ENCODE data around the gene OR2T8. TPM values are rescaled to one million over a fixed set of nuclear protein-coding genes. Genes with fewer than 3 reads are reported as not detected.

OR2T8 gene
- total RNA-seq, 2 donors from 2014 or later: not detected

- Histone ChIP-seq H3K4me3 (no peak overlapping the region), H3K4me1 (no peaks in the 10 kb centered on the region), H3K9me3 (no peaks in the 10 kb centered on the region), H3K36me3 (no peaks in the 10 kb centered on the region), H3K27ac (no peak overlapping the region), H3K27me3 (no peaks in the 10 kb centered on the region)
- TF ChIP-seq CTCF (IDR thresholded peaks at IDR 0.05): no peak
- DNase-seq (ENCODE audit: low spot score): no peak
Observed at GRCh38 chr1:247914941-247915662, 5.0 kb upstream of the OR2T8 start.

- no peak for TF ChIP-seq CTCF (IDR thresholded peaks at IDR 0.05)
- no peak for DNase-seq (ENCODE audit: low spot score)
- Histone ChIP-seq H3K36me3 (no peaks in the 10 kb centered on the region), H3K27ac (no peak overlapping the region), H3K4me3 (no peak overlapping the region), H3K9me3 (no peaks in the 10 kb centered on the region), H3K4me1 (no peaks in the 10 kb centered on the region), H3K27me3 (no peaks in the 10 kb centered on the region)
Observed at GRCh38 chr1:247923941-247924340, 3.9 kb downstream of the OR2T8 start.

- TF ChIP-seq CTCF (IDR thresholded peaks at IDR 0.05): no peak
Observed at GRCh38 chr1:247924868-247925267, 4.8 kb downstream of the OR2T8 start, which contains the start of gene OR2AJ1. Gene OR2AJ1 (plus strand): TSS chr1:247924889. CDS start chr1:247933769, 8,880 bp downstream.

GRCh38 chr1:247933989-247934388 lies 13.9 kb downstream of the OR2T8 start:
- no peaks in the 10 kb centered on the region for H3K4me1 ChIP-seq
- DNase-seq (ENCODE audit: low spot score): no peak
- no peaks in the 10 kb centered on the region for H3K27me3 ChIP-seq
- H3K9me3 ChIP-seq: no peaks in the 10 kb centered on the region
- H3K36me3 ChIP-seq: no peaks in the 10 kb centered on the region
- H3K4me3 ChIP-seq: no peak overlapping the region
- H3K27ac ChIP-seq: no peak overlapping the region
- no peak for TF ChIP-seq CTCF (IDR thresholded peaks at IDR 0.05)

More at GRCh38 chr1:247924868-247925267, 4.8 kb downstream of the OR2T8 start, which contains the start of gene OR2AJ1:
- Histone ChIP-seq H3K4me3 (no peak within 1 kb of the TSS), H3K27ac (no peak within 1 kb of the TSS), H3K36me3 (no peaks in the 10 kb centered on the region), H3K27me3 (no peaks in the 10 kb centered on the region), H3K9me3 (no peaks in the 10 kb centered on the region), H3K4me1 (no peaks in the 10 kb centered on the region)
- DNase-seq (ENCODE audit: low spot score): no peak

GRCh38 chr1:247935781-247936180 lies 15.7 kb downstream of the OR2T8 start:
- Histone ChIP-seq H3K4me1 (no peaks in the 10 kb centered on the region), H3K27me3 (no peaks in the 10 kb centered on the region), H3K36me3 (no peaks in the 10 kb centered on the region), H3K27ac (no peak overlapping the region), H3K9me3 (no peaks in the 10 kb centered on the region), H3K4me3 (no peak overlapping the region)
- no peak for TF ChIP-seq CTCF (IDR thresholded peaks at IDR 0.05)
- DNase-seq (ENCODE audit: low spot score): no peak

- no peaks in the 10 kb centered on the region for H3K9me3 ChIP-seq
- no peak for TF ChIP-seq CTCF (IDR thresholded peaks at IDR 0.05)
- no peak for DNase-seq (ENCODE audit: low spot score)
- H3K4me1 ChIP-seq: no peaks in the 10 kb centered on the region
- H3K27ac ChIP-seq: no peak overlapping the region
- H3K4me3 ChIP-seq: no peak overlapping the region
- no peaks in the 10 kb centered on the region for H3K27me3 ChIP-seq
- no peaks in the 10 kb centered on the region for H3K36me3 ChIP-seq
Observed at GRCh38 chr1:247936415-247936814, 16.4 kb downstream of the OR2T8 start.

All from right atrium auricular region (tissue), 2 donors.